Upper lobe of left lung (tissue), 4 donors: Measurements from ENCODE around the gene SVIL.

Experiments
- EP300 ChIP-seq, 4 donors: sonication (generic); formaldehyde crosslinking; IDR thresholded peaks; one replicate each; pipeline ENCODE4 v1.5.1; 2017; ENCODE audit warnings: antibody characterized with exemption in 4 of 4, control low read depth in 2 of 4
- POLR2A ChIP-seq, 4 donors: fragments of 450-650 bp; IDR thresholded peaks; one replicate each; pipeline ENCODE4 v1.5.1; 2016 to 2017; ENCODE audit warnings: antibody characterized with exemption in 4 of 4, mild to moderate bottlenecking in 2 of 4
- TF ChIP-seq, protein P1 (sequence below), 6 experiments: fragments of 450-650 bp in 4 of 6; fragments of 200-600 bp in 2 of 6; sonication (generic) in 2 of 6; IDR thresholded peaks; one replicate each; pipeline ENCODE4 v1.5.1; 2016 to 2019; ENCODE audit warnings: antibody characterized with exemption in 6 of 6

DNA sequence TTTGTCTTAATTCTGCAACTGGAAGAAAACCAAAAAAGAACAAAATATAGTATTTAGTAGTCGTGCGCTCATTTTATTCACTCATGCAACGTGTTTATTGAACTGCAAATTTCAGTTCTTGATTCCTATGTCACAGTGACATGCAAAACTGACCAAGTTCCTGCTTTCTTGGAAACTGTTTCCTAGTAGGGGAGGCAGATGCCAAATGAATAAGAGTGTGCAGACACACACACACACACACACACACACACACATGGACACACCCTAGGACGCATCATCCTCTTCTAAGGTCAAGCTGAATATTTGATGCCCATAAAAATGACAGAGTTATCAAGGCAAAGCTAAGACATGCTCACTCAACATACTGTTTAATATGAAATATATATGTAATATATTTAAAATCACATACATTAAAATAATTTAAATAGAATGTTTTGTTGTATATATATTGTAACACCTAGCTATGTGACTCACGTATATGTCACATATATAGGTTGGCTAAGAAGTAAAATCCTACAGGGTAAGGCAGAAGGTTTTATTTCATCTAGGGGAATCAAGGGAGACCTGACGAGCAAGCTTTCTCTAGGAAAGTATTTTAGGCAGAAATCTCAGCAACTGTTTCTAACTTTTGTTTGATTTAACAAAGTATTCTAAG lies 79.6 kb downstream of the SVIL start:
- peak in 1 of 4 donors; percentile 17 for TF ChIP-seq EP300 (IDR thresholded peaks at IDR 0.05)
- TF ChIP-seq, protein P1, sequence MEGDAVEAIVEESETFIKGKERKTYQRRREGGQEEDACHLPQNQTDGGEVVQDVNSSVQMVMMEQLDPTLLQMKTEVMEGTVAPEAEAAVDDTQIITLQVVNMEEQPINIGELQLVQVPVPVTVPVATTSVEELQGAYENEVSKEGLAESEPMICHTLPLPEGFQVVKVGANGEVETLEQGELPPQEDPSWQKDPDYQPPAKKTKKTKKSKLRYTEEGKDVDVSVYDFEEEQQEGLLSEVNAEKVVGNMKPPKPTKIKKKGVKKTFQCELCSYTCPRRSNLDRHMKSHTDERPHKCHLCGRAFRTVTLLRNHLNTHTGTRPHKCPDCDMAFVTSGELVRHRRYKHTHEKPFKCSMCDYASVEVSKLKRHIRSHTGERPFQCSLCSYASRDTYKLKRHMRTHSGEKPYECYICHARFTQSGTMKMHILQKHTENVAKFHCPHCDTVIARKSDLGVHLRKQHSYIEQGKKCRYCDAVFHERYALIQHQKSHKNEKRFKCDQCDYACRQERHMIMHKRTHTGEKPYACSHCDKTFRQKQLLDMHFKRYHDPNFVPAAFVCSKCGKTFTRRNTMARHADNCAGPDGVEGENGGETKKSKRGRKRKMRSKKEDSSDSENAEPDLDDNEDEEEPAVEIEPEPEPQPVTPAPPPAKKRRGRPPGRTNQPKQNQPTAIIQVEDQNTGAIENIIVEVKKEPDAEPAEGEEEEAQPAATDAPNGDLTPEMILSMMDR (IDR thresholded peaks at IDR 0.05) = no peak
- TF ChIP-seq POLR2A (IDR thresholded peaks at IDR 0.05) = no peak
